Ishikawa (cell line): ENCODE measurements around the gene LRR1.

Source experiments
- CREB1 ChIP-seq: IDR thresholded peaks from 2 replicates; pipeline ENCODE4 v1.6.1; 2012; ENCODE audit warnings: low read depth
- EGR1 ChIP-seq: IDR thresholded peaks from 2 replicates; pipeline ENCODE4 v1.6.1; 2012
- EP300 ChIP-seq: IDR thresholded peaks from 2 replicates; pipeline ENCODE4 v1.6.1; 2012; ENCODE audit warnings: borderline replicate concordance
- MAX ChIP-seq: IDR thresholded peaks from 2 replicates; pipeline ENCODE4 v1.6.1; 2012
- RAD21 ChIP-seq: IDR thresholded peaks from 2 replicates; pipeline ENCODE4 v1.6.1; 2012; ENCODE audit warnings: low read depth
- REST ChIP-seq: IDR thresholded peaks from 2 replicates; pipeline ENCODE4 v1.6.1; 2012; ENCODE audit warnings: low read depth, mild to moderate bottlenecking
- TAF1 ChIP-seq: IDR thresholded peaks from 2 replicates; pipeline ENCODE4 v1.6.1; 2012; ENCODE audit warnings: low read depth, mild to moderate bottlenecking
- TCF12 ChIP-seq: IDR thresholded peaks from 2 replicates; pipeline ENCODE4 v1.6.1; 2012; ENCODE audit warnings: low read depth
- TEAD4 ChIP-seq: IDR thresholded peaks from 2 replicates; pipeline ENCODE4 v1.6.1; 2012
- YY1 ChIP-seq: IDR thresholded peaks from 2 replicates; pipeline ENCODE4 v1.6.1; 2012; ENCODE audit warnings: low read depth

GRCh38 chr14:49581209-49582112 lies 17.3 kb upstream of the LRR1 start:
- TF ChIP-seq TAF1, result no peak
- TF ChIP-seq RAD21, result no peak
- no peak for TF ChIP-seq EP300
- TF ChIP-seq YY1, result no peak
- TF ChIP-seq MAX, result no peak
- TF ChIP-seq TCF12, result no peak
- TF ChIP-seq EGR1, result no peak
- no peak for TF ChIP-seq REST
- no peak for TF ChIP-seq CREB1
- TF ChIP-seq TEAD4, result no peak
